ENCODE measurements around the gene HOOK2. TPM values are rescaled to one million over a fixed set of nuclear protein-coding genes. Genes with fewer than 3 reads are reported as not detected.

Gene HOOK2
- polyA plus RNA-seq, 1 of the 3 experiments (the other 2 are of a cell fraction) = 33.0 TPM

- no peak for DNase-seq
- 90% methylated on average over 2 of the region's 2 CpGs for WGBS (ENCODE audit: low lambda C conversion rate)
- Histone ChIP-seq H3K9me2 (no peaks in the 10 kb centered on the region), H3K36me3 (replicated peaks in 1 of 2; ENCODE audit: control insufficient read depth in 1 of 2, insufficient read depth in 2 of 2, low read length in 1 of 2) (no peaks in the 10 kb centered on the region), H2AFZ (ENCODE audit: low read depth) (no peak overlapping the region), H3K4me1 (ENCODE audit: control insufficient read depth in 1 of 2, insufficient read depth in 2 of 2, low read depth in 1 of 2, low read length in 1 of 2) (peaks cover 9 to 37% of the 10 kb centered on the region in 2 experiments; a peak in 1 of 4 replicates), H3K79me2 (ENCODE audit: insufficient read depth) (no peaks in the 10 kb centered on the region), H3F3A (replicated peaks; ENCODE audit: insufficient read depth) (peaks cover 25% of the 10 kb centered on the region), H3K4me2 (peak overlapping the region; percentile 12; the same call in 1 of the 2 replicates), H3K4me3 (ENCODE audit: low read depth in 2 of 2, low read length in 1 of 2) (no peak overlapping the region), H3K27me3 (ENCODE audit: insufficient read depth) (no peaks in the 10 kb centered on the region), H3K27ac (ENCODE audit: low read depth in 2 of 2, low read length in 1 of 2) (no peak overlapping the region), H3K9me3 (no peaks in the 10 kb centered on the region), H3K9ac (no peak overlapping the region), H4K20me1 (ENCODE audit: insufficient read depth) (no peaks in the 10 kb centered on the region)
- ChIA-PET CTCF (interaction anchor here (1.2 to 12.1 kb wide), 7 partner anchors 11 to 74 kb away, joined by 3 to 447 read pairs (median 11); partner anchors contain the start of genes JUNB, PRDX2, THSD8 and TRIR), POLR2A (interaction anchor here (1.3 to 2.1 kb wide), 3 partner anchors 18 to 28 kb away, joined by 3 to 10 read pairs (median 5); partner anchors contain the start of genes JUNB, PRDX2 and THSD8)
- TF ChIP-seq RAD21 (IDR thresholded peaks at IDR 0.05; ENCODE audit: low read length) (0 out of 2 replicates have a peak, but pooled peaks have one; percentile 13), SMC3 (IDR thresholded peaks at IDR 0.05; ENCODE audit: low read depth, low read length) (peak; percentile 29), TEAD4 (IDR thresholded peaks at IDR 0.05; ENCODE audit: borderline replicate concordance, insufficient read depth) (no peak), CTCF (IDR thresholded peaks at IDR 0.05) (peak; percentile 51)
These were observed 1.8 kb downstream of the HOOK2 start for GRCh38 chr19:12773571-12773970.

- Histone ChIP-seq H3K9me2 (no peaks in the 10 kb centered on the region), H3K9ac (no peak overlapping the region), H3K4me1 (ENCODE audit: control insufficient read depth in 1 of 2, insufficient read depth in 2 of 2, low read depth in 1 of 2, low read length in 1 of 2) (peaks cover 6 to 30% of the 10 kb centered on the region in 2 experiments; a peak in 1 of 4 replicates), H3K27me3 (ENCODE audit: insufficient read depth) (no peaks in the 10 kb centered on the region), H2AFZ (ENCODE audit: low read depth) (no peak overlapping the region), H3K79me2 (ENCODE audit: insufficient read depth) (no peaks in the 10 kb centered on the region), H3K4me2 (no peak overlapping the region), H3K36me3 (replicated peaks in 1 of 2; ENCODE audit: control insufficient read depth in 1 of 2, insufficient read depth in 2 of 2, low read length in 1 of 2) (no peaks in the 10 kb centered on the region), H3K27ac (ENCODE audit: low read depth in 2 of 2, low read length in 1 of 2) (peak overlapping the region in 1 of 2 experiments; percentile 51; a peak in 1 of 4 replicates), H3K9me3 (no peaks in the 10 kb centered on the region), H3K4me3 (ENCODE audit: low read depth in 2 of 2, low read length in 1 of 2) (no peak overlapping the region), H3F3A (replicated peaks; ENCODE audit: insufficient read depth) (peaks cover 14% of the 10 kb centered on the region), H4K20me1 (ENCODE audit: insufficient read depth) (no peaks in the 10 kb centered on the region)
- no peak for DNase-seq
- POLR2A ChIA-PET = interaction anchor here (1.0 to 2.1 kb wide), 3 partner anchors 20 to 22 kb away, joined by 3 to 10 read pairs (median 5); partner anchors contain the start of gene JUNB
- TF ChIP-seq NFIC (IDR thresholded peaks at IDR 0.05; ENCODE audit: borderline replicate concordance) = no peak
- TF ChIP-seq FOSL2 (IDR thresholded peaks at IDR 0.05; ENCODE audit: borderline replicate concordance, low read depth) = no peak
- TF ChIP-seq RCOR1 (IDR thresholded peaks at IDR 0.05; ENCODE audit: low read length) = no peak
- TF ChIP-seq EP300 (IDR thresholded peaks at IDR 0.05; ENCODE audit: borderline replicate concordance in 1 of 2, low read depth in 1 of 2, low read length in 1 of 2) = no peak
- TF ChIP-seq JUND (IDR thresholded peaks at IDR 0.05) = no peak
- TF ChIP-seq TEAD4 (IDR thresholded peaks at IDR 0.05; ENCODE audit: borderline replicate concordance, insufficient read depth) = no peak
- TF ChIP-seq SMC3 (IDR thresholded peaks at IDR 0.05; ENCODE audit: low read depth, low read length) = no peak
- TF ChIP-seq ZBTB33 (IDR thresholded peaks at IDR 0.05; ENCODE audit: borderline replicate concordance, low read depth) = no peak
- no peak for TF ChIP-seq RXRA (IDR thresholded peaks at IDR 0.05; ENCODE audit: borderline replicate concordance, low read depth)
- no peak for TF ChIP-seq RAD21 (IDR thresholded peaks at IDR 0.05; ENCODE audit: low read length)
- TF ChIP-seq POLR2AphosphoS5 (IDR thresholded peaks at IDR 0.05; ENCODE audit: low read depth, low read length) = no peak
- TF ChIP-seq IRF3 (IDR thresholded peaks at IDR 0.05; ENCODE audit: low read depth, low read length) = no peak
- TF ChIP-seq RFX5 (IDR thresholded peaks at IDR 0.05; ENCODE audit: low read length) = no peak
- no peak for TF ChIP-seq YY1 (IDR thresholded peaks at IDR 0.05; ENCODE audit: low read depth)
- CTCF ChIA-PET = interaction anchor here (1.0 to 12.1 kb wide), 6 partner anchors 9 to 39 kb away, joined by 4 to 447 read pairs (median 12); partner anchors contain the start of genes JUNB, PRDX2, THSD8 and TRIR
- 60% methylated on average over 4 of the region's 4 CpGs for WGBS (ENCODE audit: low lambda C conversion rate)
These were observed 3.0 kb downstream of the HOOK2 start for GRCh38 chr19:12772323-12772722.

Measured in SK-N-SH (cell line).